Breast epithelium (tissue), 4 donors: ENCODE results near the gene CYB5D1. TPM values are rescaled to one million over a fixed set of nuclear protein-coding genes. Genes with fewer than 3 reads are reported as not detected.

Source experiments
- DNase-seq, 2 donors: peaks; one replicate each; pipeline ENCODE4 v3.0.0-alpha.2; 2019; ENCODE audit warnings: low spot score in 2 of 2
- H3K27ac ChIP-seq, 2 donors: fragments of 200-600 bp; sonication (generic) in 1 of 2; one replicate each; pipeline ENCODE4 v1.5.1; 2016 to 2019; ENCODE audit warnings: mild to moderate bottlenecking in 1 of 2
- H3K27me3 ChIP-seq, 2 donors: fragments of 200-600 bp; sonication (generic) in 1 of 2; one replicate each; pipeline versions ENCODE4 v1.5.1 to v1.6.0; 2017 to 2019; ENCODE audit warnings: control low read depth in 1 of 2, mild to moderate bottlenecking in 1 of 2
- H3K36me3 ChIP-seq: fragments of 200-600 bp; one replicate; pipeline ENCODE4 v1.5.1; 2019
- H3K4me1 ChIP-seq, 2 donors: fragments of 200-600 bp; sonication (generic); one replicate each; pipeline ENCODE4 v1.5.1; 2016 to 2019; ENCODE audit warnings: control low read depth in 1 of 2
- H3K4me3 ChIP-seq, 3 donors: fragments of 200-600 bp; sonication (generic); 1 replicate in 2 of 3; 2 replicates in 1 of 3; pipeline ENCODE4 v1.5.1; 2016 to 2019; ENCODE audit warnings: mild to moderate bottlenecking in 3 of 3, moderate library complexity in 2 of 3
- H3K9me3 ChIP-seq, 2 donors: fragments of 200-600 bp; sonication (generic) in 1 of 2; one replicate each; pipeline ENCODE4 v1.5.1; 2016 to 2019; ENCODE audit warnings: control low read depth in 1 of 2
- POLR2A ChIP-seq: fragments of 450-650 bp; IDR thresholded peaks from one replicate; pipeline ENCODE4 v1.6.1; 2016; ENCODE audit warnings: antibody characterized with exemption, mild to moderate bottlenecking, moderate library complexity
- POLR2AphosphoS5 ChIP-seq, 3 donors: sonication (generic); formaldehyde crosslinking; IDR thresholded peaks; one replicate each; pipeline ENCODE4 v1.6.1; 2017; ENCODE audit warnings: antibody characterized with exemption in 3 of 3
- intact Hi-C: fragments of 100-400 bp; cut with DNase I; formaldehyde crosslinking; loops from one replicate; pipeline ENCODE4 v1.15.1; 2023; ENCODE audit warnings: low total_unique reads
- total RNA-seq, 3 donors: library from RNA; depleted of rRNA; stranded (reverse); fragments of >200 nt; gene quantifications; one replicate each; pipeline ENCODE4 v1.1.0, GENCODE V29; 2016
- TF ChIP-seq, protein P1 (sequence below), 3 donors: fragments of 450-650 bp; IDR thresholded peaks; one replicate each; pipeline ENCODE4 v1.5.1; 2016 to 2017; ENCODE audit warnings: antibody characterized with exemption in 3 of 3, mild to moderate bottlenecking in 3 of 3, moderate library complexity in 3 of 3

The CYB5D1 gene
- total RNA-seq, 3 donors from 2014 or later, result 8.2 to 20.5 (median 13.4) TPM

DNA sequence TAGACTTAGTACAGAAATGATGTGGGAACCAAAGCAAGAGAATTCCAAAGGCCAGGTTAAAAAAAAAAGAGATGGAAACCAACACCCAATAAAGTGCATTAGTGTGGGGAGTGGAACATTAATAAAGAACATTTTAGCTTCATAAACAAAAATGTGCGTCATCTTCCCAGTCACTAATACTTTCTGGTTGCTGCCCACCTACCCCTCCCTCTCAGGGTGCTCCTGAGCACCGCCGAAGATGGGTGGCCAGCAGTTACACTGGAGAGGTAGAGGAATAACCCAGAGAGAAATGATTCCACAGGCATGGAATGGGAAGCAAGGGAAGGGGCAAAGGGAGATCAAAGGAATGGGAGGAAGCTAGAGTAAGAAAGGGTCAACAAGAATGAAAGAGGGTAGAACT, 24.8 kb downstream of the CYB5D1 start:
- Histone ChIP-seq H3K27ac (peak overlapping the region; percentile 40 to 95), H3K9me3 (no peaks in the 10 kb centered on the region), H3K27me3 (no peaks in the 10 kb centered on the region), H3K36me3 (no peaks in the 10 kb centered on the region), H3K4me1 (no peaks in the 10 kb centered on the region), H3K4me3 (peak overlapping the region in 1 of 3 donors; percentile 93)
- no peak for DNase-seq
- intact Hi-C loops, result no loop called here
- TF ChIP-seq, protein P1, sequence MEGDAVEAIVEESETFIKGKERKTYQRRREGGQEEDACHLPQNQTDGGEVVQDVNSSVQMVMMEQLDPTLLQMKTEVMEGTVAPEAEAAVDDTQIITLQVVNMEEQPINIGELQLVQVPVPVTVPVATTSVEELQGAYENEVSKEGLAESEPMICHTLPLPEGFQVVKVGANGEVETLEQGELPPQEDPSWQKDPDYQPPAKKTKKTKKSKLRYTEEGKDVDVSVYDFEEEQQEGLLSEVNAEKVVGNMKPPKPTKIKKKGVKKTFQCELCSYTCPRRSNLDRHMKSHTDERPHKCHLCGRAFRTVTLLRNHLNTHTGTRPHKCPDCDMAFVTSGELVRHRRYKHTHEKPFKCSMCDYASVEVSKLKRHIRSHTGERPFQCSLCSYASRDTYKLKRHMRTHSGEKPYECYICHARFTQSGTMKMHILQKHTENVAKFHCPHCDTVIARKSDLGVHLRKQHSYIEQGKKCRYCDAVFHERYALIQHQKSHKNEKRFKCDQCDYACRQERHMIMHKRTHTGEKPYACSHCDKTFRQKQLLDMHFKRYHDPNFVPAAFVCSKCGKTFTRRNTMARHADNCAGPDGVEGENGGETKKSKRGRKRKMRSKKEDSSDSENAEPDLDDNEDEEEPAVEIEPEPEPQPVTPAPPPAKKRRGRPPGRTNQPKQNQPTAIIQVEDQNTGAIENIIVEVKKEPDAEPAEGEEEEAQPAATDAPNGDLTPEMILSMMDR (IDR thresholded peaks at IDR 0.05), result no peak
- TF ChIP-seq POLR2A (no peak), POLR2AphosphoS5 (IDR thresholded peaks at IDR 0.05) (no peak)

DNA sequence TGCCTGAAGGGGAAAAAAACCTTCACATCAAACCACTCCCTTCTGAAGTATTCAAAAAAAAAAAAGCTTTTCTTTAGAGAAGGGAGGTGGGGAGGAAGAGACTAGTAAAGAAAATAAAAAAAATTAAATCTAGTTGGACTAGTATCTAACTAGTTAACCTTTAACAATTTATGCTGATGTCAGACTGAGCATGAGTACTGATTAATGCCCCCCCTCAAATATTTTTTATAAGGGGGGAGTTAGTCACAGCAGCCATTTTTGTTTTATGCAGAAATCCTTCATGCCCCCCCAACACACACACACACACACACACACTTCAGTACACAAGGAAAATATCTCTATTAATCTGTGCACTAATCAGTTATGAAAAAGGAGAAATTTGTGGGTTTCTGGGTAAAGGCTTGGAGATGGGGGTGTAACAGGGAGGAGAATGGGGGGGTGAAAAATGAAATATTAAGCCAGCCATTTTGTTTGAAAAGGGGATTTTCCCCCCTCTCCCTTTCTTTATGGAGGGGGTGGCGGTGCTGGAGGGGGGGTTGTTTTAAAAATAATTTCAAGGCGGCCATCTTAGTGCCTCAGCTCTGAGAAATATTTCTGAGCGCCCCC, 26.1 kb downstream of the CYB5D1 start:
- no peaks in the 10 kb centered on the region for H3K9me3 ChIP-seq
- no peaks in the 10 kb centered on the region for H3K27me3 ChIP-seq
- intact Hi-C loops, result no loop called here
- peaks cover 7 to 11% of the 10 kb centered on the region in 2 donors for H3K4me1 ChIP-seq
- no peak for DNase-seq
- TF ChIP-seq POLR2AphosphoS5 (IDR thresholded peaks at IDR 0.05) (no peak), POLR2A (no peak)
- TF ChIP-seq, protein P1 (IDR thresholded peaks at IDR 0.05), result no peak
- peak overlapping the region; percentile 86 to 93 (median 89) for H3K4me3 ChIP-seq
- no peaks in the 10 kb centered on the region for H3K36me3 ChIP-seq
- H3K27ac ChIP-seq, result peak overlapping the region; percentile 95 to 99

DNA sequence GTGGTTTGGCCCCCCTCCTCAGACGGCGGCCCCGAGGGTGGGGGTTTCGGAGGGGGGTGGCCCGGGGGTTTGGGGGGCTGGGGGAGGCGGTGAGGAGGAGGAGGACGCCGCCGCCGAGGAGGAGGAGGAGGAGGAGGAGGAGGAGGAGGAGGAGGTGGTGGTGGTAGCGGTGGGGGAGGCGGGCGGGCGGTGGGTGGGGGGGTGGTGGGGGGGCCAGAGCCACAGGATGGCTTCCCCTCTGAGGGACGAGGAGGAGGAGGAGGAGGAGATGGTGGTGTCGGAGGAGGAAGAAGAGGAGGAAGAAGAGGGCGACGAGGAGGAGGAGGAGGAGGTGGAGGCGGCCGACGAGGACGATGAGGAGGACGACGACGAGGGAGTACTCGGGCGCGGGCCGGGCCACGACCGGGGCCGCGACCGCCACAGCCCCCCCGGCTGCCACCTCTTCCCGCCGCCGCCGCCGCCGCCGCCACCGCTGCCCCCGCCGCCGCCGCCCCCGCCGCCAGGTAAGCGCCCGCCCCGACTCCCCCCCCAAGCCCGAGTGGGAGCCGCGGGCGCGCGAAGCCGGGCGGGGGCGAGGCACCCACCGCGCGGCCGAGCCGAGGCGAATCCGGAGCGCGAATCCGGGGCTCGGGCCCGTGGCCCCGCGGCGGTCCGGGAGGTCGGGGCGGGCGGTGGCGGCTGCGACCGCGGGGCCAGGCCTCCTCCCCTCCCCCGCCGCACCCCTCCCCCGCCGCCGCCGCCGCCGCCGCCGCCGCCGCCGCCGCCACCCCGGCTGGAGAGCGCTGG, 27.0 kb downstream of the CYB5D1 start:
- Histone ChIP-seq H3K9me3 (no peaks in the 10 kb centered on the region), H3K36me3 (no peaks in the 10 kb centered on the region), H3K27ac (peak overlapping the region; percentile 95 to 99), H3K4me3 (peak overlapping the region; percentile 86 to 93 (median 89)), H3K4me1 (peaks cover 9 to 13% of the 10 kb centered on the region in 2 donors), H3K27me3 (no peaks in the 10 kb centered on the region)
- intact Hi-C loops, result no loop called here
- DNase-seq, result no peak
- TF ChIP-seq POLR2A (no peak), POLR2AphosphoS5 (IDR thresholded peaks at IDR 0.05) (no peak)
- TF ChIP-seq, protein P1 (IDR thresholded peaks at IDR 0.05), result no peak

DNA sequence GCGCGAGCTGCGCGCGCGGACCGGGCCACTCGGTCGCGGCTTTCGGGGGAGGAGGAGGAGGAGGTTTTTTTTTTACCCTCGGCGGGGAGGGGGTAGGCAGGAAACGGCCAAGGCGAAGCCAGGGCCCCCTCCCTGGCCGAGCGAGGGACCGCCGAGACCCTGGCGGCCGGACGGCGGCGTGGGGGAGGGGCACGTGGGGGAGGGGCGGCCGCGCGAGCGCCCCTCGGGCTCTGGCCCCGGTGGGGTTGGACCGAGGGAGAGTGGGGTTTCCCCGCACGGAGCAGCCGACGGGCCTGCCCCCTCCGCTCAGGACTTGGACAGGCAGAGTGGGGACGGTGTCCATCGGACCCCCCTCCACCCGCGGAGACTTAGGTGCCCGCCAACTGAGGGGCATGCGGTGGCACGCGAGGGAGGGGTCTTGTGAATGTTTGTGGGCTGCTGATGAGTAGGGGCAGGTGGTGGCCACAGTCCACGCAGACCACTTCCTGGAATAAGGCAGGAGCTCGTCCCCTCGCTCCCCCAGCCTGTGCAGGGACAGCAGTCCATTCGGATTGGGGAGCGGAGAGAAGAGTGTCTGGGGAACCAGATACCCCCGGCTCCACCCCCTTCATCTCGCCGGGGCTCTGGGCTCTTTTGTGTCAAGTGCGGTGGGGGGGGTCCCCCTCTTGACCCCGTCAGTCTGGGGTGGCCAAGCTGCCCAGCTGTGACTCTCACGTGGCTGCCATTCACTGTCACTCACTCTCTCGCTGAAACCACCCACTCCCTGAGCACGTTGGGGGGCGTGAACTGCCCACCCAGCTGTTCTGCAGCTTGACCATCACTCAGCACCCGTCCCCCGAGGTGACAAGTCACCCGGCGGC, 27.8 kb downstream of the CYB5D1 start:
- peak; percentile 45 to 56 for DNase-seq
- intact Hi-C loops, result no loop called here
- H3K27me3 ChIP-seq, result no peaks in the 10 kb centered on the region
- H3K36me3 ChIP-seq, result no peaks in the 10 kb centered on the region
- no peaks in the 10 kb centered on the region for H3K9me3 ChIP-seq
- H3K27ac ChIP-seq, result peak overlapping the region; percentile 95 to 99
- H3K4me3 ChIP-seq, result peak overlapping the region; percentile 86 to 93 (median 89)
- TF ChIP-seq POLR2AphosphoS5 (IDR thresholded peaks at IDR 0.05), result peak in 2 of 3 donors; percentile 30 to 55
- TF ChIP-seq, protein P1 (IDR thresholded peaks at IDR 0.05), result no peak
- TF ChIP-seq POLR2A, result no peak
- H3K4me1 ChIP-seq, result peaks cover 12 to 13% of the 10 kb centered on the region in 2 donors
